Activated CD4-positive, alpha-beta T cell treated with anti-CD3 and anti-CD28 coated beads for 24 hours (primary cell): ENCODE results near the gene PIK3IP1.
A peak's percentile ranks its signal among the peaks of the same experiment; 100 is the strongest.

Source experiments
- DNase-seq, 2 donors: peaks; one replicate each; pipeline ENCODE4 v3.0.0-alpha.2; 2020; ENCODE audit warnings: low read depth in 2 of 2

Gene PIK3IP1

GRCh38 chr22:31308181-31308580 lies 15.9 kb upstream of the PIK3IP1 start:
- DNase-seq = no peak

DNA sequence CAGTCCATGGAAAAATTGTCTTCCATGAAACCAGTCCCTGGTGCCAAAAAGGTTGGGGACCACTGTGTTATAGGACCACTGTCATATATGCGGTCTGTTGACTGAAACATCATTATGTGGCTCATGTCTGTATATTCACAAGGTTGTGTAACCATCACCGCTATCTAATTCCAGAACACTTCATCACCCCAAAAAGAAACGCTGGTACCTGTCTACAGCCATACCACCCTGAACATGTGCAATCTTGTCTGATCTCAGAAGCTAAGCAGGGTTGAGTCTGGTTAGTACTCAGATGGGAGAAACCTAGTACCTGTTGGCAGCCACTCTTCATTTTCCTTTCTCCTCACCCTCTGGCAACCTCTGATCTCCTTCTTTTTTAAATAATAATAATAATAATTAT lies 12.9 kb upstream of the PIK3IP1 start:
- DNase-seq = no peak

- DNase-seq = no peak
Measured at GRCh38 chr22:31302537-31302936, 10.2 kb upstream of the PIK3IP1 start.

- no peak for DNase-seq
Measured at GRCh38 chr22:31302006-31302405, 9.7 kb upstream of the PIK3IP1 start.

- no peak for DNase-seq
Measured at GRCh38 chr22:31300896-31301295, 8.6 kb upstream of the PIK3IP1 start.

GRCh38 chr22:31295831-31296657 lies 3.8 kb upstream of the PIK3IP1 start:
- no peak for DNase-seq

DNA sequence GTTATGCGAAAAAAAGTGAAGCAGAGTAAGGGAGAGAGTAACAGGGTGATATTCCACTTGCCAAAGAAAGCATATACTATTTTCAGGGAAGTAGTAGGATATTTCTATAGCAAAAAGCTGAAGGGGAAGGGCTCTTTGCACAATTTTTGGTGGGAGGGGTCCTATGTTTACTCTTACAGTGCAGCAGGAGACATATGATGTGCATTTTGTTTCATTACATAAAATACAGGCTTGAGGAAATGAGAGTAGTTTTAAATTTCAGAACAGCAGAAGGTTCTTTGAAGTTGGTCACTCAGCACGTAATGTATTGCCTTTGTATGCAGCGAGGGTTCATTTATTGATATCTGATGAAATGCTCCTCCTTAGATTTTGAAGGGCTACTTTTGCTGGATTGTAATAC lies 3.1 kb upstream of the PIK3IP1 start:
- DNase-seq = no peak

DNA sequence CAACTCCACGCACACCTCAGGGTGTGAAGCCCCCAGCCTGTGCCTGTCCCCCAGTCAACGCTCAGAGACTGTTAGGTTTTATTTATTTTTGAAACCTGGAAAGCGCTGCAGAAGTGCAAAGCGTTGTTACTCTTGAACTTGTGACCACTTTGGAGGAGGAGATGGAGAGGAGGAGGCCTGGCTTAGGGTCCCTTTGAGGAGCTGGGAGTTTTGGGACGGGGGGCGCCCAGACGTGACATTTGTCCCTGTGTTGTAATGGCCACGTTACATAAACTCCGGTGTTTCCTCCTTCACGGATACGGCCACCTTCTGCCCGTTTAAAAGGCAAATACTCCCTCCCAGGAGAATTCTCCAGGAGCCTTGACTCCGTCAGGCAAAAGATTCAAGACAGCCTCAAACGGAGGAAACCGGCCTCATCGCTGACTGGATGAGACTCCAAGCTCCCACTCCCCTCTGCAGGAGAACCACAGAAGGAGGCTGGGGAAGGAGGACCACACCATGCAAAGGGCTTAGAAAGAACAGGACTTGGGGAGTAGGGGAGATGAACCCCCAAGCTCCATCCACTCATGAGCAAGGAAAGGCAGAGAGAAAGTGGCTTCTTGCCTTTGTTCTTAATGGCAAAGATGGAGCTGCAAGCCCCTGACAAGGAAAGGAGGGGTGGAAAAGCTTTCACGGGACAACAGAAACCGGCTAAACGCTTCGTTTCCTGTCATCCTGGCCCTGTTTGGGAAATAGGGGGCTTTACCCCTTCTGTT lies 630 bp downstream of the PIK3IP1 start:
- no peak for DNase-seq

GRCh38 chr22:31290494-31291471 lies 1.5 kb downstream of the PIK3IP1 start:
- peak; percentile 82 to 87 for DNase-seq

DNA sequence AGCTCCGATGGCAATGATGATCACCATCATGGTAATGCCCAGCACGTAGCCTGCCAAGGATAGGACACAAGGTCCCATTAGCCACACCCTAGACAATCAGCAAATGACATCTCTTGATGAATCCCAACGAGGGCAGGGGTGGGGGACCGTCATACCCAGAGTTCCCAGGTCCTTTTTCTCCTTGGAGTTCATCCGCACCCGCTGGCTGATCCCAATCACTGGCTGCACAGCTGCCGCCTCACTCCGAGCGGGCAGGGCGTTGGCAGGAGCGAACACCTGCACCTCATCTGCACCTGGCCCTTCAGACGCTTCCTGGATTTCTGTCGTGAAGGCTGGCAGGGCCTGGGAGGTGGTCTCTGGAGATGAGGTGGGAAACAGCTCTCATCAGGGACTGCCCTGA lies 2.9 kb downstream of the PIK3IP1 start:
- no peak for DNase-seq

GRCh38 chr22:31288496-31289240 lies 3.6 kb downstream of the PIK3IP1 start:
- no peak for DNase-seq

DNA sequence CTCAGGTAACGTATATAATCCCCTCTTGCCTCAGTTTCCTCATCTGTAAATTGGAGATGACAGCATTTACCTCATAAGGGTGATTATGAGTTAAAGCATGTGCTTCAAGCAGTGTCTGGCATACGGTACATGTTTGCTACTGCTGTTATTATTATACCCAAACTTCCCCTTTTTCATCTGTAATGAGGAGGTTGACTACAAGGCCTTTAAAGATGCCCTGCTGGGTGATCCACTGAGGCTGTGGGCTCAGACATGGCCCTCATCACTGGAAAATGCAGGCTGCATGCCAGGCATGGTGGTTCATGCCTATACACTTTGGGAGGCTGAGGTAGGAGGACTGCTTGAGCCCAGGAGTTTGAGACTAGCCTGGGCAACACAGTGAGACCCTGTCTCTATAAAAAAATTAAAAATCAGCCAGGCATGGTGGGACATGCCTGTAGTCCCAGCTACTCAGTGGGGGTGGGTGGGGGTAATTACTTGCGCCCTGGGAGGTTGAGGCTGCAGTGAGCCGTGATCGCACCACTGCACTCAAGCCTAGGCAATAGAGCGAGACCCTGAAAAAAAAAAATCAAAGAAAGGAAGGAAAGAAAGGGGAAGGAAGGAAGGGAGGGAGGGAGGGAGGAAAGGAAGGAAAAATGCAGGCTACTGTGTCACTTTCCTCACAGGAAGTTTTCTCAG lies 4.3 kb downstream of the PIK3IP1 start:
- no peak for DNase-seq

GRCh38 chr22:31286360-31287255 lies 5.7 kb downstream of the PIK3IP1 start:
- peak in 1 of 2 donors; percentile 47 for DNase-seq

DNA sequence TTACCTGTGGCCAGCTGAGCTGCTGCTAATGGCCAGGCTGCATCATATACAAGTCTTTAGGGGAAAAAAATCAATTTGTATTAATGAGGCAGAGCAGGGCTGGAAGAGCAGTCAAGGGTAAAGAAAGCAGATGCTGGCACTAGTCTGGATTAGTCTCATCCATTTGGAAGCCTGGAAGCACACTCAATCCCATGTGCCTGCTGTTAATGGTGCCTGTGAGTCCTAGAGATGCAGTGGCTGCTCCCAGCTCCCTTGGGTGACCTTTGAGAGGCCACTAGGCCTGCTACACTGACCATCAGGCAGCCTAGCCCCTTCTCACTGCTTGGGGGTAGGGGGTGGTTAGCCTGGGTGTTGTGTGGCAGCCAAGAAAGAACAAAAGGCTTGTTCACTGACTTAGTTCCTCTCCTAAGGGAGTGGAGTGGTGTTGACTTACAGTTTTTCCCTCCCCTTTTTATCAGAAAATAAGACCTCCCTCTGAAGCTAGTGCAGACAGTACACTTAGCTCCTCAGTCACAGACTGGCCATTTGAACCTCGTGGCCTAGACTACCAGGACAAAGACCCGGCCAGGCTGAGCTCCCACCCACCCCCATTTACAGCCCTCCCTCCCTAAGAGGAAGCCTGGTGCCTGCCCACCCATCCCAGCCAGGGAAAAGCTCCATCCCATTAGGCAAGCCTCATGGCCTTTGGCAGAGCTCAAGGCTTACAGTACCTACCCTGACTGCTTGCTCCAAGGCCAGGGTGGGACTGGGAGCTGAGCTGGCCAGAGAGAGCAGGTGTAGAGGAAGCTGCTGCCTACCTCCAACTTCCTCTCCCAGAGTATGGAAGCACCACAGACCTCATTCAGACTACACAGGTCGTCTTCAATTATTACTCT lies 7.8 kb downstream of the PIK3IP1 start:
- no peak for DNase-seq

- DNase-seq = no peak
Measured at GRCh38 chr22:31282748-31283468, 9.4 kb downstream of the PIK3IP1 start.

DNA sequence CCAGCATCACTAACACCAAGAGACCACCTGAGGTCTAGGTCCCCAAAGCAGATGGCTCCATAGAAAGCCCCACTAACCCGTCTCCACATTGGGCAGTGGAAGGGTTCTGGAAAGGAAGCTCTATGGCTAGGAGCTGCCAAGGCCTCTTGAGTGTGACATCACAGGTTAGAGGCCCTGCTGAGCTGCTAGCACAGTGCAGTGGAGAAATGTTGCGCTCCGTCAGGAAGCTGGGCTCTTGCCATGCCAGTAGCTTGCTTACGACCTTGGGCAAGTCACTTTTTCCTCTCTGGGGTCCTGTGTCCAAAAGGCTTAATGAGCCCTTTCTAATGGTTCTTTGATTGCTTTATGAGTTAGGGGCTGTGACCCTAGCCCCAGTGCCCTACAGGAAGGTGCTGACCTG lies 10.6 kb downstream of the PIK3IP1 start:
- no peak for DNase-seq

DNA sequence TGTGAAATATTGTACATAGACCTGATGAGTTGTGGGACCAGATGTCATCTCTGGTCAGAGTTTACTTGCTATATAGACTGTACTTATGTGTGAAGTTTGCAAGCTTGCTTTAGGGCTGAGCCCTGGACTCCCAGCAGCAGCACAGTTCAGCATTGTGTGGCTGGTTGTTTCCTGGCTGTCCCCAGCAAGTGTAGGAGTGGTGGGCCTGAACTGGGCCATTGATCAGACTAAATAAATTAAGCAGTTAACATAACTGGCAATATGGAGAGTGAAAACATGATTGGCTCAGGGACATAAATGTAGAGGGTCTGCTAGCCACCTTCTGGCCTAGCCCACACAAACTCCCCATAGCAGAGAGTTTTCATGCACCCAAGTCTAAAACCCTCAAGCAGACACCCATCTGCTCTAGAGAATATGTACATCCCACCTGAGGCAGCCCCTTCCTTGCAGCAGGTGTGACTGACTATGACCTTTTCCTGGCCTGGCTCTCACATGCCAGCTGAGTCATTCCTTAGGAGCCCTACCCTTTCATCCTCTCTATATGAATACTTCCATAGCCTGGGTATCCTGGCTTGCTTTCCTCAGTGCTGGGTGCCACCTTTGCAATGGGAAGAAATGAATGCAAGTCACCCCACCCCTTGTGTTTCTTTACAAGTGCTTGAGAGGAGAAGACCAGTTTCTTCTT lies 12.3 kb downstream of the PIK3IP1 start:
- DNase-seq = no peak
